Central memory CD8-positive, alpha-beta T cell (primary cell): ENCODE results near the gene NAB2.
A peak's percentile ranks its signal among the peaks of the same experiment; 100 is the strongest.

Experiments
- ATAC-seq: fragments of 150-1000 bp; cut with Tn5 transposase; replicated peaks from 2 replicates; pipeline ENCODE4 v1.10.0; 2022; ENCODE audit warnings: mild to moderate bottlenecking, moderate FRiP score, moderate number of reproducible peaks; ENCODE audit not compliant: poor library complexity, severe bottlenecking; ENCODE audit errors: extremely low read depth
- DNase-seq, 2 donors: peaks; one replicate each; pipeline ENCODE4 v3.0.0; 2021; ENCODE audit warnings: low spot score in 2 of 2
- H3K27ac Mint-ChIP-seq: one replicate; pipeline ENCODE4 v1.8.0; 2022; ENCODE audit warnings: low read depth, mild to moderate bottlenecking, moderate library complexity, mixed read lengths
- H3K27me3 Mint-ChIP-seq: one replicate; pipeline ENCODE4 v1.8.0; 2022; ENCODE audit warnings: mixed read lengths
- H3K36me3 Mint-ChIP-seq: one replicate; pipeline ENCODE4 v1.8.0; 2022; ENCODE audit warnings: mild to moderate bottlenecking, moderate library complexity, mixed read lengths; ENCODE audit not compliant: insufficient read depth
- H3K4me1 Mint-ChIP-seq: one replicate; pipeline ENCODE4 v1.8.0; 2022; ENCODE audit warnings: mixed read lengths
- H3K4me3 Mint-ChIP-seq: one replicate; pipeline ENCODE4 v1.8.0; 2022; ENCODE audit warnings: mild to moderate bottlenecking, moderate library complexity, mixed read lengths
- H3K9me3 Mint-ChIP-seq: one replicate; pipeline ENCODE4 v1.8.0; 2022; ENCODE audit warnings: mixed read lengths

Gene NAB2

DNA sequence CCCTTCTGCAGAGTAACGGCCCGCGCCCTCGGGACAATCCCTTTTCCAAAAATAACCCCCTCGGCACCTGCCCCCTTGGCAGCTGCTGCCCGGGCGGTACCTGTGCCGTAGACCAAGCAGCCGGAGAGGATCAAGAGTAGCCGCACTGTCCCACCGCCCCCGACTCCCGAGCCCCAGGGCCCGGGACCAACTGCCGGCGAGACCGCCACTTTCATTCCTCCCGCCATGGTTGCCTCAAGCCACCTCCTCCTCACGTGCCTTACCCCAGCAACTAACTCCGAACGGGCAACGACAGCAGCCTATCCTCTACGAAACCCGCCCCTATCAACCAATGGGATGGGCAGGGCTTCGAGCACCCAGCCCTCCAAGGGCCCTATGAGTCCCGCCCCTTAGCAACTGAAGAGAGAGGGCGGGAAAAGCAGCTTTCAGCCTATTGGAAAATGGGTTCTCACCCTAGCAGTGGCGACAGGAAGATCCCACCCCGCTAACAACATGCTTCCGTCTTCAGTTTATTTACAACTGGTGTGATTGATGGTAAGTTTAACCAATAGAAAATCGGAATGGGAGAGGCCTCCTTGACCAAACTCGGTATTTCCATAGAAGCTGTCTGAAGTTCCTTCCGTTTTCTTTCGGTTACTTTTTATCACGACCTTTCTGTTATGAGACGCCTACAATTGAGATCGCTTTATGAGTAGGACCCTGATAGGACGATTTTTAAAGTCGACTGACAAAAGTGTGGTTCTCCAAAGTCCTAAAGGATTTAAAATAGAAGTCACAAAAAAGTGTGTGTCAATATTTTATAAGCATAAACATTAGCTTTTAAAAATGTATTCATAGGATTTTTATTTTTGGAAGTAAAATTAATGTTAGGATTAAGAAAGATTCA lies 10.2 kb upstream of the NAB2 start, which contains the start of gene NEMP1:
TSS of gene NEMP1 (minus strand) at position 273 of the 886 bp plus-strand sequence. CDS start at position 227, 46 bp downstream.
- peak; percentile 98 for ATAC-seq

DNA sequence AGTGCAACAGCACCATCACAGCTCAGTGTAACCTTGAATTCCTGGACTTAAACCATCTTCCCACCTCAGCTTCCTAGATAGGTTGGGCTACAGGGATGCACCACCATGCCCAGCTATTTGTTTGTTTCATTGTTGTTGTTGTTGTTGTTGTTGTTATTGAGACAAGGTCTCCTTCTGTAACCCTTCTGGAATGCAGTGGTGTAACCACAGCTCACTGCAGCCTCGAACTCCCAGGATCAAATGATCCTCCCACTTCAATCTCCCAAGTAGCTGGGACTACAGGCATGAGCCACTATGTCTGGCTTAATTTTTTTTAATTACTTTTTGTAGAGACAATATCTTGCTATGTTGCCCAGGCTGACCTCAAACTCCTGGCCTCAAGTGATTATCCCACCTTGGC lies 9.1 kb upstream of the NAB2 start:
- Mint-ChIP-seq H3K36me3 (peaks cover 13% of the 10 kb centered on the region), H3K9me3 (no peaks in the 10 kb centered on the region), H3K4me1 (peaks cover 13% of the 10 kb centered on the region), H3K27me3 (no peaks in the 10 kb centered on the region), H3K4me3 (no peak overlapping the region), H3K27ac (no peak overlapping the region)
- DNase-seq = no peak
- no peak for ATAC-seq

More for the DNA sequence above, 10.2 kb upstream of the NAB2 start, which contains the start of gene NEMP1:
- Mint-ChIP-seq H3K9me3 (no peaks in the 10 kb centered on the region), H3K27me3 (no peaks in the 10 kb centered on the region), H3K4me3 (peak within 1 kb of the TSS; percentile 98), H3K36me3 (peaks cover 16% of the 10 kb centered on the region), H3K4me1 (peaks cover 13% of the 10 kb centered on the region), H3K27ac (peak within 1 kb of the TSS; percentile 90)
- peak; percentile 75 to 98 for DNase-seq

DNA sequence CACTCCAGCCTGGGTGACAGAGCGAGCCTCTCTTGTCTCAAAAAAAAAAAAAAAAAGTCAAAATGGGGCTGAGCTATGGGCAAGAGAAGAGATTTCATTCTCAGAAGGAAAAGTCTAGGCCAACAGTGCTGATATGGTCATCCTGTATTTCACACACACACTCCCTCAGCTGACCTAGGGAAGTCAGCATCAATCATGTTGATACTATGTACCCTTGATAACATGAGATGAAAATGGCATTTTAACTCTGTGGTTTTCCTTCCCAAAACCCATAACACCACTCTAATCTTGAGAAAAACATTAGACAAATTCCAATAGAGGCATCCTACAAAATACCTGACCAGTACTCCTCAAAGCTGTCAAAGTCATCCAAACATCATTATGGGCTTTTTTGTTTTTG lies 8.1 kb upstream of the NAB2 start:
- no peak for ATAC-seq
- DNase-seq = no peak
- peaks cover 13% of the 10 kb centered on the region for H3K36me3 Mint-ChIP-seq
- no peaks in the 10 kb centered on the region for H3K9me3 Mint-ChIP-seq
- no peak overlapping the region for H3K27ac Mint-ChIP-seq
- H3K4me1 Mint-ChIP-seq = peaks cover 21% of the 10 kb centered on the region
- no peak overlapping the region for H3K4me3 Mint-ChIP-seq
- no peaks in the 10 kb centered on the region for H3K27me3 Mint-ChIP-seq

DNA sequence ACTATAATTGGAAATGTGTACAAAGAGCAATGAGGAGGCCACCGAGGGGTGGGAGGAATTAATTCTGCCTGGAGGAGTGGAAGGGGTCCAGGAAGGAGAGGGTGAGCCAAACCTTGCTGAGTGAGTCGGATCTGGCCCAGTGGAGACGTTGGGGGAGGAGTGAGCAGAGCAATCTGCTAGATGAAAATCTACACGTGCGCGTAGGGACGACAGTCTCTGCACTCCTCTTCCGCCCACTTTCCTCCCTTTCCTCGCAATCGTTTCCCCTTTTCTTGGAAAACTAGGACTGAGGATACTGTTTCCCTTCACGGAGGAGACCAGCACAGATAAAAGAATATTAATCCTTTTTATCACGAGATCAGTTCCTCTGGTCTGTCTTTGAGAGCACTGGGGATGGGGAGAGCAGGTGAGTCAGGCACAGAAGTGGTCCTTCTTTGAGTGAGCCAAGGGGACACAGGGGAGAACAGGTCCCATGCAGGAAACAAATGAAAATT lies 2.9 kb upstream of the NAB2 start:
- DNase-seq = no peak
- Mint-ChIP-seq H3K36me3 (peaks cover 15% of the 10 kb centered on the region), H3K27me3 (no peaks in the 10 kb centered on the region), H3K4me1 (peaks cover 48% of the 10 kb centered on the region), H3K4me3 (peak overlapping the region; percentile 91), H3K27ac (peak overlapping the region; percentile 90), H3K9me3 (no peaks in the 10 kb centered on the region)
- no peak for ATAC-seq

DNA sequence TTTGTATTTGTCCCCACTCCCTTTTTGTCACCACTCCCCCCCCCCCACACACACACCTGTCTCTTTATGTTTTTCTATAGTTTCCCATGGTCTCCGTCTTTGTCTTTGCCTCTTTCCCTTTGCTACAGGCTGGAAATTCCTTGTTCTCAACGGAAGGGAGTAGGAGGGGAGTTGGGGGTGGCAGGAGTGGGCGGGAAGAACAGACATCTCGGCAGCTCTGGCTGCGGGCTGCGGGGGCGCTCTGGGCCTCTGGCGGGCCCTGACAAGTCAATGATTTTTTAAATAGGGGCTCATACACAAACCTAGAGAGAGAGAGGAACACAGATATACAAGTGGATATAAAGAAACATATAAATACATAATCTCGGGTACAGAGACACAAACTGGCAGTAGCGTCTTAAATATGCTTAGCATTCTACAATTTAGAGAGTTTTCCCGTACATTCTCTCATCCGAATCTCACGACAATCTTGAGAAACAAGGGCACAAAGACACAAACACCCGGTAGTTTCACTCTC lies 2.4 kb upstream of the NAB2 start:
- Mint-ChIP-seq H3K9me3 (no peaks in the 10 kb centered on the region), H3K36me3 (peaks cover 13% of the 10 kb centered on the region), H3K4me1 (peaks cover 51% of the 10 kb centered on the region), H3K4me3 (peak overlapping the region; percentile 91), H3K27ac (peak overlapping the region; percentile 90), H3K27me3 (no peaks in the 10 kb centered on the region)
- no peak for ATAC-seq
- DNase-seq = no peak

DNA sequence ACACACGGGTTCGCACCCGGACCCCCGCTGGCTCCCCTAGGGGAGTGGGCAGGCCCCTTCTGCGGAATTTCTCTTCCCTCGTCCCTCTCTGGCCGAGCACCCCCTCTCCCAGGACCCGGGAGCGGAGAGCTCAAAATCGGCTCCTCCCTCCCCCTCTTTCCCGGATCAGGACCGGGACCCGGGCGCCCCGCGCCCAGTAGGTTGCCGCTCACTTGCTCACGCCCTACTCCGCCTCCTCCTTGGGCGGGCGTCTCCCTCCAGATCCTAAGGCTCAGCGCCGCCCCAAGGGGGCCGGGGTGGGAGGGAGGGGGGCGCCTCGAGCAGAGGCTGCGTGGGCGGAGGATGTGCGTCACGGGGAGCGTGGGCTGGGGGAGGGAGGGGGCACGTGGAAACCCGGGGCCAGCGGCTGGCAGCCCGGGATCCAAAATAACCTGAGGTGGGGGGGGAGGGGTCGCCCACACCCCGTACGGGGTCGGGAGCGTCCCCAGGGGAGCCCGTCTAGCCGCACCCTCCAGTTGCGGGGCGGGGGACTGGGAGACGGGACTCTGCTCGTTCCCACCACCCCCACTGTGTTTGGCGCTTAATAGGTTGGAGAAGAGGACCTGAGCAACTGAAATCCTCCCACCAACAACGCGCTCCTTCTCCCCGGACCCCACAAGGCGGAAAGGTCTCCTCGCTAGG lies 1.8 kb upstream of the NAB2 start:
- H3K4me3 Mint-ChIP-seq = peak overlapping the region; percentile 91

DNA sequence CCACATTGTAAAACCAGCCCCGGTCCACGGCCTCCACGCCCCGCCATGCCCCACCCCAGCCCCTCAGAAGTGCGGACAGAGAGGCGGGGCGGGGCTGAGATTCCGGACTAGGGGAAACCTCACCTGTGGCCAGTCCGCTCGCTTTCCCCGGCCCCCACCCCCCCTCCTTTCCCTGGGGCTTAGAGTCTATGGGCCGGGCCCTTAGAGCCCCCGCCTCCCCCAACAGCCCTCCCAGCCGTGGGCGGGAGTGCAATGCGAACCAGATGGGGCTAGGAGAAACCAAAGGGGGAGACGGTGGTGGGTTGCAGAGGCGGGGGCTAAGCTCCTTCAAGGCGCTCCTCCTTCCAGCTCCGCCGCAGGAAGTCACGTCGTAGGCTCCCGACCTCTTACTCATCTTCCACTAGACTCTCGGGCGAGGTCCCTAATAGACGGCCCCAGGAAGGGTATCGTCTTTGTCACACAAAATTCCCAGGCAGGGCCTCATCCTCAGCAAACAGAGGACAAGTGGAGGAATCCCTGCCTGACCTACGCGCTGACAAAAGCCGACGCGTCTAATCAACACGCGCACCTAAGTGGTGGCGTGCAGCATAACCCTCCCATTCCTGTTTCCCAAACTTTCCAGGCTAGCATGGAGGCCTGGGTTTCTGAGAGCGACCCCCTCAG lies 1.1 kb upstream of the NAB2 start:
- H3K4me3 Mint-ChIP-seq = peak overlapping the region; percentile 91
- H3K4me1 Mint-ChIP-seq = peaks cover 60% of the 10 kb centered on the region
- ATAC-seq (peak; percentile 30), DNase-seq (peak; percentile 40 to 47)
- peak overlapping the region; percentile 83 for H3K27ac Mint-ChIP-seq
- no peaks in the 10 kb centered on the region for H3K9me3 Mint-ChIP-seq
- H3K36me3 Mint-ChIP-seq = peaks cover 16% of the 10 kb centered on the region
- no peaks in the 10 kb centered on the region for H3K27me3 Mint-ChIP-seq

More for the DNA sequence above, 1.8 kb upstream of the NAB2 start:
- ATAC-seq (peak; percentile 57), DNase-seq (peak; percentile 64 to 68)
- Mint-ChIP-seq H3K36me3 (peaks cover 13% of the 10 kb centered on the region), H3K27me3 (no peaks in the 10 kb centered on the region), H3K27ac (peak overlapping the region; percentile 90), H3K4me1 (peaks cover 53% of the 10 kb centered on the region), H3K9me3 (no peaks in the 10 kb centered on the region)

DNA sequence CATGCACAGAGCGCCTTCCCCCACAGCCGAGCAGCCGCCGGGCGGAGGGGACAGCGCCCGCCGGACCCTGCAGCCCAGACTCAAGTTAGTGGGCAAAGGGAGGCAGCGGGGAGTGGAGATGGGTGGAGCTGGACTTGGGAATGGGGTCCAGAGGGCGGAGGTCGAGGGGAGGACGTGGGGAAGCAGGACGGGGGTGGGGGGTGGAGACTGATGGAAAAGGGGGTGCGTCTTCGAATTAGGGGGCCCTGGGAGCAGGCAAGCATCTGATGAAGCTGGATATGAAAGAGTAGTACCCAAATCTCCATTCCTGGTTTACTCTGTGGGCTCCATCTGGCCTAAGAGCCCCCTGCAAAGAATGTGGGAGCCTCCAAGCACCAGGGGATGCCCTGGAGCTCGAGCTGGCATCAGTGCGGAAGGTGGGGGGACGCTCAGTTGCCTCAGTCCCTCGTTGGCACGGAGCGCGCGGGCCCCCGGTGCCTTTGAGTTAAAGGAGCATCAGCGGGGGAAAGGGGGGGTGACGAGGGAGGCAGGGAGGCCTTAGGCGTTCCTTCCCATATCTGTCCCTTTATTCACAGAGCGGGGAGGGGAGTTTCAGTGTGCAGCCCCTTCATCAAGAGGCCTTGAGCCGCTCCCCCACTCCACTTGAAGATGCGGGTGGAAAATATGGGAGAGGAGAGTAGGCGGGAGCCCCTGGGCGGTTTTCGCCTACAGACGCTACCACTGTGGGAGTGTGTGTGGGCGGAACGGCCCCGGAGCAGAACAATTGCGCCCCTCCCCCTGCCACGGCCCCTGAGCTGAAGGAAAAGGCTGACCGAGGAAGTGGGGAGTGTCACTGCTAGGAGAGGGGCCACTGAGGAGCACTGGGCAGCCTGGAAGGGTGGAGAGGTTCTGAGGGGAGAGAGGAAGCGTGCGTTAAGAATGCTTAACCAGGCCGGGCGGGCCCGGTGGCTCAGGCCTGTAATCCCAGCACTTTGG lies 644 bp downstream of the NAB2 start:
- Mint-ChIP-seq H3K27ac (peak overlapping the region; percentile 84), H3K27me3 (no peaks in the 10 kb centered on the region), H3K4me1 (peaks cover 73% of the 10 kb centered on the region), H3K4me3 (peak overlapping the region; percentile 91), H3K9me3 (no peaks in the 10 kb centered on the region), H3K36me3 (peaks cover 16% of the 10 kb centered on the region)
- no peak for DNase-seq
- ATAC-seq = no peak

DNA sequence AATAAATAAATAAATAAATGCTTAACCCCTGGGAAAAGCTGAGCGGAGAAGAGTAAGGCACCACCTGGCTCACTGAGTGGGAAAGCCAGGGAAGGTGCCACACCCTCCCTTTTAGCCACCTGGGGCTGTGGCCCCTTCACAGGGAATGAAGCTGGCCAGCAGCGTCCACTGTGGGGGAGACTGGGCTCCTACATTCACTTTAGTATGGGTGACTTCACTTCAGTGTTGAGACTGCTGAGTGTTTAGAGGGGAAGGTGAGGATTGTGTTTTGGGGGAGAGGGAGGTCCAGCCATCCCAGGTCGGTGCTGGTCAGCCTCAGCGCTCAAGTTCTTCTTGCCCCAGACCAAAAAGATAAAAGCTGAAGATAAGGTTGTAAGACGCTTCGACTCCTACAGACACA lies 1.6 kb downstream of the NAB2 start:
- Mint-ChIP-seq H3K27ac (peak overlapping the region; percentile 84), H3K9me3 (no peaks in the 10 kb centered on the region), H3K4me1 (peaks cover 74% of the 10 kb centered on the region), H3K36me3 (peaks cover 16% of the 10 kb centered on the region), H3K27me3 (no peaks in the 10 kb centered on the region), H3K4me3 (peak overlapping the region; percentile 91)
- no peak for DNase-seq
- no peak for ATAC-seq

DNA sequence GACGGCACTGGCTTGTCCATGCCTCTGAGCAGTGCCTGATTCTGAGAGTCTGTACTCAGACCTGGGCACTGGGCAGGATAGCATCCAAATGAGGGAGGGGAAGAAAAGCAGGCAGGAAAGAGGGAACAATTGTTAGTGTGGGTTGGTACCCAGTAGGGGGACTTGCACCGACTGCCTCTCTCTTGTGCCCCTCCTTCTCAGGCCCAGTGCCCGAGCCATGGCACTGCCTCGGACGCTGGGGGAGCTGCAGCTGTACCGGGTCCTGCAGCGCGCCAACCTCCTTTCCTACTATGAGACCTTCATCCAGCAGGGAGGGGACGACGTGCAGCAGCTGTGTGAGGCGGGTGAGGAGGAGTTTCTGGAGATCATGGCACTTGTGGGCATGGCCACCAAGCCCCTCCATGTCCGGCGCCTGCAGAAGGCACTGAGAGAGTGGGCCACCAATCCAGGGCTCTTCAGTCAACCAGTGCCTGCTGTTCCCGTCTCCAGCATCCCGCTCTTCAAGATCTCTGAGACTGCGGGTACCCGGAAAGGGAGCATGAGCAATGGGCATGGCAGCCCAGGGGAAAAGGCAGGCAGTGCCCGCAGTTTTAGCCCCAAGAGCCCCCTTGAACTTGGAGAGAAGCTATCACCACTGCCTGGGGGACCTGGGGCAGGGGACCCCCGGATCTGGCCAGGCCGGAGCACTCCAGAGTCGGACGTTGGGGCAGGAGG lies 2.2 kb downstream of the NAB2 start:
- ATAC-seq = no peak
- H3K4me3 Mint-ChIP-seq = peak overlapping the region; percentile 91
- H3K4me1 Mint-ChIP-seq = peaks cover 68% of the 10 kb centered on the region
- DNase-seq = no peak
- peaks cover 14% of the 10 kb centered on the region for H3K36me3 Mint-ChIP-seq
- no peaks in the 10 kb centered on the region for H3K27me3 Mint-ChIP-seq
- no peaks in the 10 kb centered on the region for H3K9me3 Mint-ChIP-seq
- peak overlapping the region; percentile 84 for H3K27ac Mint-ChIP-seq
